ENCODE measurements around the gene NEGR1.

NEGR1 gene

DNA sequence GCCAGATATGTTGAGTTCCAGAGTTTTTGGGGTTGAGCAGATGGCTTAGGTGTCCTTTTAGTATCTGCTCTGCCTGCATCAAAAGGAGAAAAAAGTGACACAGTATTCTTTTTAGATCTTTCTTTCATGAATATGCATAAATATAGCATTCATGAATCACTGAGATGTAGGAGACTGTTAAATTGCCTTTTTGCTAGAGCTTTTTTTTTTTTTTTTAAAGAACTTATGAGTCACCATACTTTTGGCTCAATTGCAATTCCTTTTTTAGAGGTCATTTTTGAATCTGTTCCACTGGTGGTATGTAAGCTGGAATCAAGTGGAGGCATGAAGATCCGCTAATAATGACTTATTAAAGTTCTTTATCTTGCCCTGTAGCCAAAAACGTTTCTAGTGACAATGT lies 720.6 kb downstream of the NEGR1 start:
- CTCF ChIA-PET: interaction anchor here (0.7 kb wide), 1 partner anchor 135 kb away, joined by 3 read pairs; no protein-coding TSS in a partner anchor
- TF ChIP-seq, protein P1, sequence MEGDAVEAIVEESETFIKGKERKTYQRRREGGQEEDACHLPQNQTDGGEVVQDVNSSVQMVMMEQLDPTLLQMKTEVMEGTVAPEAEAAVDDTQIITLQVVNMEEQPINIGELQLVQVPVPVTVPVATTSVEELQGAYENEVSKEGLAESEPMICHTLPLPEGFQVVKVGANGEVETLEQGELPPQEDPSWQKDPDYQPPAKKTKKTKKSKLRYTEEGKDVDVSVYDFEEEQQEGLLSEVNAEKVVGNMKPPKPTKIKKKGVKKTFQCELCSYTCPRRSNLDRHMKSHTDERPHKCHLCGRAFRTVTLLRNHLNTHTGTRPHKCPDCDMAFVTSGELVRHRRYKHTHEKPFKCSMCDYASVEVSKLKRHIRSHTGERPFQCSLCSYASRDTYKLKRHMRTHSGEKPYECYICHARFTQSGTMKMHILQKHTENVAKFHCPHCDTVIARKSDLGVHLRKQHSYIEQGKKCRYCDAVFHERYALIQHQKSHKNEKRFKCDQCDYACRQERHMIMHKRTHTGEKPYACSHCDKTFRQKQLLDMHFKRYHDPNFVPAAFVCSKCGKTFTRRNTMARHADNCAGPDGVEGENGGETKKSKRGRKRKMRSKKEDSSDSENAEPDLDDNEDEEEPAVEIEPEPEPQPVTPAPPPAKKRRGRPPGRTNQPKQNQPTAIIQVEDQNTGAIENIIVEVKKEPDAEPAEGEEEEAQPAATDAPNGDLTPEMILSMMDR (IDR thresholded peaks at IDR 0.05; ENCODE audit: insufficient read depth, low read length, missing control alignments): no peak
- DNase-seq (ENCODE audit: low read depth, low spot score): peak; percentile 44
- H3K4me3 ChIP-seq (ENCODE audit: low read depth, low read length): no peak overlapping the region
- POLR2A ChIA-PET: no interaction called here

DNA sequence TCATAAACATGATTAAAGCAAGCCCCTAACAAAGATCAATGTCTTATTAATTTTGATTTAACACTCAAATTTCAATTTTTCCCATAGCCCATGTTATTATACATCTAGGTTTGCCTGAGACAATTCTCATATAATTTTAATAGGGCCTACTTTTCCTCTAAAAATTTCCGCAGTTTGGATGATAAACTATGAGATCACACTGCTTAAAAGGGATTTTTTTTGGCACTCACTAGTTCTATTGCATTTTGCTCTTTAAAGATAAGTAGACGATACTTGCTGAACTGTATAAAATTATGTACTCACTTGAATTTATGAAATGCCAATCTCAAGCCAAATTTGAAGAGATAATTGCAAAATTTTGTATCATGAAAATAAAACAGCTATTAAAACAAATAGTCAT lies 721.1 kb downstream of the NEGR1 start:
- TF ChIP-seq, protein P1 (IDR thresholded peaks at IDR 0.05; ENCODE audit: insufficient read depth, low read length, missing control alignments): no peak
- H3K4me3 ChIP-seq (ENCODE audit: low read depth, low read length): no peak overlapping the region
- ChIA-PET POLR2A (no interaction called here), CTCF (no interaction called here)
- no peak for DNase-seq (ENCODE audit: low read depth, low spot score)

DNA sequence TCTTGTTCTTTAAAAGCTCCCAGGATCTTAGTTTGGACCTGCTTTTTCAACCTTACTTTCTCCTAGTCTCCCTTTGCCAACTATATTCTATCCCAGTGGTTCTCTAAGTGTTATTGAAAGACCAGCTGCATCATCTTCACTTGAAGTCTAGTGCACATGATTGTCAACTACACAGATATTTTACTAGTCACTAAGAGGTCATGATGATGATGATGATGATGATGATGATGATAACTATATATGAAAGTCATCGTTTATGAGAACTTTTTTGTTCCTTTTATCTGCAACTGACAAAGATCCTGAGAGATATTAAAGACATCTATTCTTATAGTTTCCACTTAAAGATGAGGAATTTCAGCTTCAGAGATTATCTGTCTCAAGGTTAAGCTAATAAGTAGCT lies 722.5 kb downstream of the NEGR1 start:
- H3K4me3 ChIP-seq (ENCODE audit: low read depth, low read length): no peak overlapping the region
- CTCF ChIA-PET: no interaction called here
- TF ChIP-seq, protein P1 (IDR thresholded peaks at IDR 0.05; ENCODE audit: insufficient read depth, low read length, missing control alignments): no peak
- POLR2A ChIA-PET: no interaction called here
- no peak for DNase-seq (ENCODE audit: low read depth, low spot score)

DNA sequence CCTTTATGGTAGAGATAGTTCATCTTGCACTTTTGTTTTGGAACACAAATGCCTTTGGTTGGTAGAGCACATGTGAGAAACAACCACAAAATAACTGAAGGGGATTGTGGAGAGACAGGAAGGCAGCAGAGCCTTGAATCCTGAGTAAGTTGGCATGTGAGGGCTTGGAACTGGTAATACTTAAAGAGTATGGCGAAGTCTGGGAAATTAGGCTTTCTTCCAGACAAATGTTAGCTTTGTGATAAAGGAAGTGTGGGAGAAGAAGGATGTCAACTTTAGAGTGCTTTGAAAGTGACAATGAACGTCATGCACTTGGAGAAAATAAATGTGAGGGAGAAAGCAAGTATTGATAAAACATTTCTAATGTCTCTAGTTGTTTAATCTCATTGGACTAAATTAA lies 725.2 kb downstream of the NEGR1 start:
- no peak for DNase-seq (ENCODE audit: low read depth, low spot score)
- TF ChIP-seq, protein P1 (IDR thresholded peaks at IDR 0.05; ENCODE audit: insufficient read depth, low read length, missing control alignments): no peak
- ChIA-PET POLR2A (no interaction called here), CTCF (no interaction called here)
- H3K4me3 ChIP-seq (ENCODE audit: low read depth, low read length): no peak overlapping the region

DNA sequence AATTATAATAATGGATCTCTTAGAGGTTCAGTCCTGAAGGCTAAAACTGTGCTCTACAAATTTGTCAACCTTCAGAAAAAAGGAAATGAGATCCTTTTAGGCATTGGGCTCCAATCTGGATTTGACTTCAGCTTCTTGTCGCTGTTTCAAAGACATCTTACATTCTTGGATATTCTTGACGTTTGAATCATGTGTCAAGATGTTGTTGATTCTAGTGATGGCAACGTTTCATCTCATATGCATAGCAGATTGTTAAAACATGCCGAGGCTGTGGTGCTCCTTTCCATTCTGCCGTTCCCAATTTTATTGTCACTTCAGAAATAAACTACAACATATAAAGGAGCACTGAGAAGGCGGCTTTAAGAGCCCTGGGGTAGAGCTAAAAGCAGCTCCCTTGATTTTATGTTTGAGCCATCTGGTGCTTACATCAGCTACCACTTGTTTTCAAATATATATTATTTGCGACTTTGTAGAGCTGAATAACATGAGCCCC lies 733.9 kb downstream of the NEGR1 start:
- no peak for DNase-seq (ENCODE audit: low read depth, low spot score)
- TF ChIP-seq, protein P1 (IDR thresholded peaks at IDR 0.05; ENCODE audit: insufficient read depth, low read length, missing control alignments): no peak
- POLR2A ChIA-PET: no interaction called here
- H3K4me3 ChIP-seq (ENCODE audit: low read depth, low read length): no peak overlapping the region
- CTCF ChIA-PET: no interaction called here

DNA sequence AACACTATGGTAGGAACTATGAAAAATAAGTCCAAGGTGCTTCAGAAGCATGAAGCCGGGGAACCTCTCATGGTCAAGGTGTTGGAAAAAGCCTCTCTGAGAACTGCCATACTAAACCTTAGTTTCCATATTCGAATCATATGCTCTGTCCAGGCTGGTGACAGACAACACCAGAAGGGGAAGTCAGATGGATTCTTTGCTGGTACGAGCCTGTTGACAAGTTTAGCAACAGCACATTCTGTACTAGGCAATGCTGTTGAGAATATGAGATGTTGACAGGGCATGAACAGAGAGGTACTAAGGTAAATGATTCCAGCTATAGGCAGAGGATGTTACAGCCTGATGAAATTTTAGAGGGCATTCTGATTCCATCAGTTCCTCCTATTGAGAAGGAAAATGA lies 740.2 kb downstream of the NEGR1 start:
- DNase-seq (ENCODE audit: low read depth, low spot score): no peak
- POLR2A ChIA-PET: no interaction called here
- CTCF ChIA-PET: no interaction called here
- TF ChIP-seq, protein P1 (IDR thresholded peaks at IDR 0.05; ENCODE audit: insufficient read depth, low read length, missing control alignments): no peak
- no peak overlapping the region for H3K4me3 ChIP-seq (ENCODE audit: low read depth, low read length)

All from AG04449 (cell line).